Umbilical cord (tissue), 2 donors: Measurements from ENCODE around the gene PRPF4. TPM values are rescaled to one million over a fixed set of nuclear protein-coding genes. Genes with fewer than 3 reads are reported as not detected.
A peak's percentile ranks its signal among the peaks of the same experiment; 100 is the strongest.
"Not testable (repeated sequence)": the region's sequence is repeated elsewhere in the genome, so short reads cannot be mapped to it uniquely, and the experiment has no call there.

Experiments used
- DNase-seq: peaks from one replicate; pipeline ENCODE4 v3.0.0-alpha.2; 2015; ENCODE audit warnings: low spot score
- total RNA-seq: library from RNA; depleted of rRNA; stranded (reverse); fragments of >200 nt; gene quantifications from one replicate; pipeline ENCODE4 v1.2.3, GENCODE V29; 2014; ENCODE audit warnings: low replicate concordance; ENCODE audit not compliant: insufficient read depth

PRPF4 gene
- total RNA-seq, 1 donor from 2014 or later = 26.0 TPM

GRCh38 chr9:113267911-113268566 is 7.4 kb upstream of the PRPF4 start:
- no peak for DNase-seq

DNA sequence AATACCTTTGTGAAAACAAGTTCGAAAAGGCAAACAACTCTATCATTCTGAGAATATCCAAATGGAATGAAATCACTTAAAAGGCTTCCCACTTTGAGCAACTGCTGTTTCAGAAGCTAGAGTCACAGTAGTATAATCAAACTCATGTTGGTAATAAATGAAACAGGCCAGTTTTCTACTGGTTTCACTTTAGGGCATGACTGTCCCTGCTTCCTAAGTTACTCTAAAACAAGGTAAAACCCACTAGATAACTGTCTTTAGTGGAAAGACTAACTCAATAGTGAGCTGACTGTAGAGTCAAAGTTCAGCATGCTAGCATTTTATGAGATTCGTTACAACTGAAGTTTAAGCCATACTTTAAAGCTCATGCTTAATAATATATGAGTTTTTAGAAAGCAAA is 6.1 kb upstream of the PRPF4 start:
- no peak for DNase-seq

- DNase-seq = no peak
Observed at GRCh38 chr9:113269871-113270270, 5.6 kb upstream of the PRPF4 start.

- DNase-seq = peak; percentile 73
Observed at GRCh38 chr9:113274474-113275156, 843 bp upstream of the PRPF4 start.

DNA sequence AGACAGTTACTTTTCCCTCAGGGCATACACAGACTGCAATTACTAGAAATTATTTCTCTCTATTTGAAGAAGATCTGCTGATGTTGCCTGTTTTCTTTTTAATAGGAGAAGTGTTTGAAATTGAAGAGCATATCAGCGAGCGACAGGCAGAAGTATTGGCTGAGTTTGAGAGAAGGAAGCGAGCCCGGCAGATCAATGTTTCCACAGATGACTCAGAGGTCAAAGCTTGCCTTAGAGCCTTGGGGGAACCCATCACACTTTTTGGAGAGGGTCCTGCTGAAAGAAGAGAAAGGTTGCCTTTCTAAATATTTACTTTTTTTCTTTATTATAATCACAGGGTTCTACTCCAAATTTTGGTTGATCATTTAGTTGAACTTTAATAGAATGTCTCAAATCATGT is 3.4 kb downstream of the PRPF4 start:
- DNase-seq = no peak

- no peak for DNase-seq
Observed at GRCh38 chr9:113281356-113281755, 5.9 kb downstream of the PRPF4 start.

DNA sequence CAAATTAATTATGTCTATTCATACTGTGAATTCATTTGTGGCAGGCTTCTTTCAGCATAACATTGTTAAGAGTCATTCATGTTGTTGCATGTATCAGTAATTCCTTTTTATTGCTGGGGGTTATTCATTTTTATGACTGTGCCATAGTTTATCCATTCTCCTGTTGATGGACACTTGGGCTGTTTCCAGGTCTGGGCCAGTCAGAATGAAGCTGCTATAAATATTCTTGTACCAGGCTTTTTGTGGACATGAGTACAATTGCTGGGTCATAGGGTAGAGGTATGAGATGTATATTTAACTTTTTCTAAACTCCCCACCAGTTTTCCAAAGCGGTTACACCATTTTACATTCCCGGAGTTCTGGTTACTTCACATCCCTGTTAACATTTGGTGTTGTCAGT is 13.6 kb downstream of the PRPF4 start:
- DNase-seq = no peak

DNA sequence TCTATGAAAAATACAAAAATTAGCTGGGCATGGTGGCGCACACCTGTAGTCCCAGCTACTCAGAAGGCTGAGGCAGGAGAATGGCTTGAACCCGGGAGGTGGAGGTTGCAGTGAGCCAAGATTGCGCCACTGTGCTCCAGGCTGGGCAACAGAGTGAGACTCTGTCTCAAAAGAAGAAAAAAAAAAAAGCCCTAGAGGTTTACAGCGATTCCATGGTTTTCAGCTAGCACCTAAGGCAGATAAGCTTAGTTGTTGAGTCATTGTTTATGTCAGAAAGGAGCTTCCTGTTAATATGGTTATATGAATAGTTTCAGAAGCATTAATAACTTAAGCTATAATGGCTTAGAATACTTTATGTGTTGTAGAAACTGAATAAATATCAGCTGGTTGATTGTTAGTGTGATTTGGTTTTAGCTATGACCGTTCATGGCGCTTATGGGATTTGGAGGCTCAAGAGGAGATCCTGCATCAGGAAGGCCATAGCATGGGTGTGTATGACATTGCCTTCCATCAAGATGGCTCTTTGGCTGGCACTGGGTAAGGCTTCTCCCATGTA is 14.7 kb downstream of the PRPF4 start:
- no peak for DNase-seq

DNA sequence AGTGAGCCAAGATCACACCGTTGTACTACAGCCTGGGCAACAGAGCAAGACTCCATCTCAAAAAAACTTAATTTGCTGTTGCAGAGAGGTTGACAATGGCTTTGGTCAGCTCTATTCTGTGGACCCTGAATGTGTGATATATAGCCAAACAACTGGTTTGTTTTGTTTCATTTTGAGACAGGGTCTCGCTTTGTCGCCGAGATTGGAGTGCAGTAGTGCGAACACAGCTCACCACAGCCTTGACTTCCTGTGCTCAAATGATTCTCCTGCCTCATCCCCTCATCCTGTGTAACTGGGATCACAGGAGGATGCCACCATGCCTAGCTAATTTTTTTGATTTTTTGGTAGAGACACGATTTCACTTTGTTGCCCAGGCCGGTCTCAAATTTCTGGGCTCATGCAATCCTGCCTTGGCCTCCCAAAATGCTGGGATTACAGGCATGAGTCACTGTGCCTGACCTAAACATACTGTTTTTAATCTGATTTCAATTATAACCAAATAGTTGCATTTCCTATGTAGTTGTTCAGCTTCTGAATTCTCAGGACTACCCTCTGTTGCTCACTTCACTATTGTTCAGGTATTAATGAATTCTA is 17.9 kb downstream of the PRPF4 start:
- DNase-seq = no peak

GRCh38 chr9:113296247-113296646 is 20.8 kb downstream of the PRPF4 start:
- DNase-seq = not testable (repeated sequence)

GRCh38 chr9:113296796-113297558 is 21.5 kb downstream of the PRPF4 start:
- DNase-seq = no peak

DNA sequence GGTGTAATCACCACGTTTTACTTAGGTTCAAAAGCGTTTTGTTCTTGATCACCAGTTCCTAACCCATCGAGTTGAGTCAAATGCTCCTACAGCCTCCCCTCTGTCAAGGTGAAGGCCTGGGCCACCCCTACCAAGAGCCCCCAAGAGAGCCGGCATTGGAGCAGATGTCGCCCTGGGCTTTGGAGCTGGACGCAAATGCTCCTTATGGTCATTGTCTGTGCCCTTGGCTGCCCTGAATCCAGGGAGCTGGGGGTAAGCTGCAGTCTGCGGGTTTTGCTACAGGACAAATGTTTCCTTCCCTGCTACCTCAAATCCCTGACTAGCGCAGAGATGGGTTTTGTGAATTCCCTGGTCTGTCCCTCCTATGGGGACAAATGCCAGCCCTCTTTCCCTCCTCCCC is 22.9 kb downstream of the PRPF4 start:
- DNase-seq = no peak

DNA sequence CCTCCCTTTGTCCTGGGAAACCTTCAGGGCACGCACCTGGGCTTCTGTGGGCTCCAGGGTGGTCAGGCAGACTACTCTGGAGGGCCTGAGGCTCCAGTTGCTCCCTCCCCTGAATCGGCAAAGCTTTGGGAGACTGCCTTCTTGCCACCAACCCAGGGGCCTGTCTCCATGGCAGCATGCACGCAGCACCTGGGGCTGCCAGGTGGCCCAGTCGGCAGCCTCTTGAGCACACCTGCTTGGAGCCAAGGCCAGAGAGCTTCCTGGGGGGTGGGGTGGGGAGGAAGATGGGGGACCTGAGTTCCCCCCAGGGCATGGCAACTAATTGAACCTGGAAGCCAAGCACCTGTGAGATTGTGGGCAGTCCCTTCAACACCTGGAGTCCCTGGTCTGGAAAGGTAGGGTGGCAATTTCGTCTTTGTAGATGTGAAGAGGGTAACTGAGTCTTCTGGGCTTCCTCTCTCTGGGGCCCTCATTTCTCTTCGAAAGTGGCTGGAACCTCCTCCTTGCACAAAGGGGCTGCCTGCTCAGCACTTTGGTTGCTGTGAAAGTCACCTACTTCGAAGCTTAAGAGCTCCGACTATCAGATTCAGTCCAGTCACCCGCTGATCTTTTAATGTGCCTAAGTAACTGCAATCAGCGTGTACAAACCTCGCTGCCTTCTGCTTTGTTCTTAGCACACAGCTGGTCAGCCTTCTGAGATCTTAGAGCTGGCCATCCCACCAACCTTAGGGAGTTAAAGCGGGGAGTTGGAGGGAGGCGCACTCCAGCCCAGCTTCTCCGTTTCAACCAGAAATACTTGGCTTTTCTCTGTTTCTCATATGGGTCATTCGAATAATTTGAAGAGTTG is 23.7 kb downstream of the PRPF4 start:
- DNase-seq = no peak

DNA sequence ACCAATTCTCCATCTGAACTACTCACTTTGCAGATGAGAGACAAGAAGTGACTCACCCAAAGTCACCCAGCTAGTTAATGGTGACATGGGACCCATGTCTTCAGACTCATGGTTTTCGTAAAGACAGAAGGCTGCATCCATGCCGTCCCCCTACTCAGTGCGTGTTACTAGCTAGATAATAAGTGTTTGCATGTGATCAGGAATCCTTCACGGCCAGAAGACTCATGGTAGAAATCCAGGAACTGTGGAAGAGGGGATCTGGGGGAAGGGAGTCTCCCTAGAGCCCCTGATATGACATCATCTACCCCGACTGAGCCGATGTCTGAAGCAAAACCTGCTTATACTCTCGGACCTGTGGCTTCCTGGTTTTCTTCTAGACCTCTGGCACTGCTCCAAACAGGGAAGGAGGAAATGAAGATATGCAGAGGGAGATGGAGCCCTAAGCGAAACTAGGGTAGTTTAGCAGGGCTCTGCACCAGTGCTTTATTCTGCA is 24.4 kb downstream of the PRPF4 start:
- DNase-seq = peak; percentile 66

DNA sequence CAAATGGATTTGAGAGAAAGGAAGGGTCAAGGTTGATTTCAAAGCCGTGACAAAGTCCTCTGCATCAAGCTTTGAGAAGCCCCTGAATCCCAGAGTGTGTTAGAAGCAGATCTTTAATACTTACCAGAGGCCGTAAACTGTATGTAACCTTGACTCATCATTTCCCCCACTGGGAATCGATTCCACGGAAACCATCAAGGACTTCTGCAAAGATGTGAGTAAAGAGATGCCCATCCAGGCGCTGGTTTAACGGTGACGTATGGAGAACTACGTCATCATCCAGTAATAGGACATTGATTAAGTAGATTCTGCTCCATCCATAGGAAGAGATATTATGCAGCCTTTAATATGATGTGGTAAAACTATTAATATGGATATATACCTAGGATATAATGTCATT is 26.1 kb downstream of the PRPF4 start:
- no peak for DNase-seq

- DNase-seq = no peak
Observed at GRCh38 chr9:113302792-113303418, 27.4 kb downstream of the PRPF4 start, which contains the start of gene RNF183. RNF183 (minus strand) TSS chr9:113303376; CDS start chr9:113298184, 5,192 bp downstream.

DNA sequence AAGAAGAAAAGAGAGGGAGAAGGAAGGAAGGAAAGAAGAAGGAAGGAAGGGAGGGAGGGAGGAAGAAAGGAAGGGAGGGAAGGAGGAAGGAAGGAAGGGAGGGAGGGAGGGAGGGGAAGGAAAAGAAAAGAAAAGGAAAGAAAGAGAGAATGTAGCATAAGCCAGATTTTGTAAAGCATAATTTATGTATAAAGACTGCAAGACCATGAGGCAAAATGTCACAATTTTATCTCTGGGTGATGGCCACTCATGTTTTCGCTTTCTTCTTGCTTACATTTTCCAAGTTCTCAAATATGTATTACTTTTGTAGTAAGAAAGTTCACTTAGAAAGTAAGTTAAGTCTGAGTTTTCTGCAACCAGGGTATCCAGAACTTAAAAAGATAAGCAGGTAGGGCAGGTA is 31.1 kb downstream of the PRPF4 start:
- no peak for DNase-seq

DNA sequence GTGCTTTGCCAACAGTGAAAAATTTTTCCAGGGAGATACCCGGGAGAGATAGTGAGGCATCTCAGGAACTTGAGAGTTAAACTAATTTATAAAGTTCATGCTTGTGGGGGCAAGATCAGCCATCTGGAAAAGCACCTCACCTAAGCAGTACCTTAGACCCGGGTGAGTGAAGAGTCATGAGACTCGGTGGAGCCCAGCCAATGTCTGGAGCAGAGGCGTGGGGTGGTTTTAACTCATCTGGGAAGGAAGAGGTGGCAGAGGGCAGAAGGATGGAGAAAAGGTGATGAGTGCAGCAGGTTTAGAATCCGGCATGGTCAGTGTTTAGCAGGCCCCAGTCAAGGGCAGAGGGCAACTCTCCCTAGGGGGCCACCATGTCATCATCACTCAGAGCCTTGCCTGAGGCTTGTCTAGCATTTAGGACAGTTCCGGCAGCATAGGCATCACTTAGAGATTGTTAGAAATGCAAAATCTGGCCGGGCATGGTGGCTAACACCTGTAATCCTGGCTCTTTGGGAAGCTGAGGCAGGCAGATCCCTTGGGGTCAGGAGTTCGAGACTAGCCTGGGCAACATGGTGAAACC is 32.0 kb downstream of the PRPF4 start:
- DNase-seq = no peak

DNA sequence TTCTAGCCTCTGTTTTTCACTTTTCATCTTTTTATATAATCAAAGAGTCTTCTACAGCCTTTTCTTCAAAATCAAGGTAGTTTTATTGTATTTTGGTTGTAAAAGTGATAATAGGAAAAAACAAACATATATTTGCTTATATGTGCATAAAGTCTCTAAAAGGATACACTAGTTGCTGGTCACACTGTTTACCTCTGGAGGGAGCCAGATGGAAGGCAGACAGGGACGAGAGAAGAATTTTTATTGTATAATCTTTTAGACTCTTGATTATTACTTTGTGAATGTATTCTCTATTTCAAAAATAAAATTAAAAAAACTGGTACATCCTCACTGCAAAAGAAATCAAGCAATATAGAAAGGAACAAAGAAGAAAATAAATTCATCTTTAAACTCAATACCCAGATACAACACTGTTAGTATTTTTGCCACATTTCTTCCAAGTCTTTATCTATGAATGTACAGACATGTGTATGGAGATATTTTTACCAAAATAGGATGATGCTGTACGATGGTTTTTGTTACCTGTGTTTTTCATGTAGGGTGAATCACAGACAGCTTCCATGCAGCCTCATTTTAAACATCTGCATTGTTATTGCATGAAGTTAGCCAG is 33.9 kb downstream of the PRPF4 start:
- peak; percentile 61 for DNase-seq

- no peak for DNase-seq
Observed at GRCh38 chr9:113310538-113310937, 35.1 kb downstream of the PRPF4 start.
